Muscle of arm (tissue), 14 donors: Measurements from ENCODE around the gene MXD3. TPM values are rescaled to one million over a fixed set of nuclear protein-coding genes. Genes with fewer than 3 reads are reported as not detected.
A peak's percentile ranks its signal among the peaks of the same experiment; 100 is the strongest.
"Not testable (repeated sequence)": the region's sequence is repeated elsewhere in the genome, so short reads cannot be mapped to it uniquely, and the experiment has no call there.

ENCODE experiments used
- DNase-seq: peaks from one replicate; pipeline ENCODE4 v3.0.0-alpha.2; 2013
- long read RNA-seq, 11 donors: transcript quantifications; one replicate each; lab custom pipeline, GENCODE V29; 2026
- polyA plus RNA-seq, 12 donors: library from polyadenylated mRNA; unstranded; fragments of 120-200 nt; gene quantifications; one replicate each; pipeline ENCODE4 v1.2.1, GENCODE V29; 2013; ENCODE audit not compliant: insufficient read length in 12 of 12

Gene MXD3, protein sequence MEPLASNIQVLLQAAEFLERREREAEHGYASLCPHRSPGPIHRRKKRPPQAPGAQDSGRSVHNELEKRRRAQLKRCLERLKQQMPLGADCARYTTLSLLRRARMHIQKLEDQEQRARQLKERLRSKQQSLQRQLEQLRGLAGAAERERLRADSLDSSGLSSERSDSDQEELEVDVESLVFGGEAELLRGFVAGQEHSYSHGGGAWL
- polyA plus RNA-seq = 10 to 100 TPM in 11 of 12 donors, not detected in 1; 11.4 to 46.8 (median 14.7) TPM
- long read RNA-seq, donor 1, partial matches to known transcripts = 0 of 2 reads
- long read RNA-seq, donor 1, other reads (novel, unspliced or antisense) = 0 of 2 reads
- long read RNA-seq, donor 2, partial matches to known transcripts = 0 of 3 reads
- long read RNA-seq, donor 2, other reads (novel, unspliced or antisense) = 0 of 3 reads
- long read RNA-seq, donor 3 = 0 reads
- long read RNA-seq, donor 4, partial matches to known transcripts = 0 of 2 reads
- long read RNA-seq, donor 4, other reads (novel, unspliced or antisense) = 0 of 2 reads
- long read RNA-seq, donor 5, transcript MXD3-201 (5 exons, 1,534 nt) = minor isoform, 5 of 14 reads
- long read RNA-seq, donor 5, transcript MXD3-203 (6 exons, 1,483 nt) = major isoform, 8 of 14 reads
- long read RNA-seq, donor 5, partial matches to known transcripts = 0 of 14 reads
- long read RNA-seq, donor 5, other reads (novel, unspliced or antisense) = 0 of 14 reads
- long read RNA-seq, donor 6, transcript MXD3-203 (6 exons, 1,483 nt) = major isoform, 5 of 6 reads
- long read RNA-seq, donor 6, partial matches to known transcripts = 0 of 6 reads
- long read RNA-seq, donor 6, other reads (novel, unspliced or antisense) = 0 of 6 reads
- long read RNA-seq, donor 7, partial matches to known transcripts = 0 of 2 reads
- long read RNA-seq, donor 7, other reads (novel, unspliced or antisense) = 0 of 2 reads
- long read RNA-seq, donor 8, partial matches to known transcripts = 0 of 2 reads
- long read RNA-seq, donor 8, other reads (novel, unspliced or antisense) = 0 of 2 reads
- long read RNA-seq, donor 9, partial matches to known transcripts = 83 of 181 reads
- long read RNA-seq, donor 9, other reads (novel, unspliced or antisense) = 94 of 181 reads
- long read RNA-seq, donor 10, partial matches to known transcripts = 0 of 8 reads
- long read RNA-seq, donor 10, other reads (novel, unspliced or antisense) = 0 of 8 reads
- long read RNA-seq, donor 11, transcript MXD3-203 (6 exons, 1,483 nt) = major isoform, 6 of 6 reads
- long read RNA-seq, donor 11, partial matches to known transcripts = 0 of 6 reads
- long read RNA-seq, donor 11, other reads (novel, unspliced or antisense) = 0 of 6 reads

DNA sequence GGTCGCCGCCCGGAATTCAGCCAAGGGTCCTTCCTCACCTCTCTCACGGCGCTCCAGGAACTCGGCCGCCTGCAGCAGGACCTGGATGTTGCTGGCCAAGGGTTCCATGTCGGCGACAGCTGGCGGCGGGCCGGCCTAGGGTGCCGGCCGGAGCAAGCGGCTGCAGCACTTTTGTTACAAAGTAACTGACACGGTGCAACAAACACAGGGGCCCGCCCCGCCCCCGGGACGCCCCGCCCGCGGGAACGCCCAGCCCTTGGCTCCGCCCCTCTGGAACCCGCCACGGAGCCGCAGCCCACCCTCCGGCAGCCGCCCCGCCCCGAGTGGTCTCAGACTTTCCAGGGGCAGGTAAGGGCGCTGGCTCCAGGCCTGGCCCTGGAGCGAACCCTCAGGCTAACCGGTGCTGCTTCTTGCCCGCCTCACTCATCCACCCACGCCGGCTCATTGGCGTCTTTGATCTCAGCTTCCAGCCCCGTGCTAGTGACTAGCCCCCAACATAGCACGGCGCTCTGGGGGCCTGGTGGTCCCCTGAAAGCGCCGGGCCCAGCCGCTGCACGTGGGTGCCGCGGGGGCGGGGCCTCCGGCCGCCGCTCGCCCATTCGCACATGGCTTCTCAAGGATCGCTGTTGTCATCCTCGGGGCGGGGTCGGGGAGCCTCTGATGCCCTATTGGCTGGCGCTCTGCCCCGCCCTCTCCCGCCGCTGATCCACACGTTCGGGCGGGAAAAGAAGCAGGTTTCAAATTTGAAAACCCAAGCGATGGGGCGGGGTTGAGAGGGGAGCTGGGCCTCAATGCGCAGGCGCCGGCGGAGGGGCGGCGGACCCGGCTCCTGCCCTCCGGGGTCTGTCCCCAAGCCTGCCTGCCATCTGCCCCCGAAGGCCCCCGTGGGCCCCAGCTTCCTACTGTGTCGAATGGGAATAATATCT lies at the start of gene MXD3:
Gene MXD3, minus strand, starts transcription at position 176 of the 926 bp plus-strand sequence. Its CDS starts 68 bp downstream, at position 108.
- DNase-seq = peak; percentile 92

GRCh38 chr5:177360740-177361139 lies 49.0 kb upstream of the MXD3 start:
- DNase-seq = not testable (repeated sequence)

DNA sequence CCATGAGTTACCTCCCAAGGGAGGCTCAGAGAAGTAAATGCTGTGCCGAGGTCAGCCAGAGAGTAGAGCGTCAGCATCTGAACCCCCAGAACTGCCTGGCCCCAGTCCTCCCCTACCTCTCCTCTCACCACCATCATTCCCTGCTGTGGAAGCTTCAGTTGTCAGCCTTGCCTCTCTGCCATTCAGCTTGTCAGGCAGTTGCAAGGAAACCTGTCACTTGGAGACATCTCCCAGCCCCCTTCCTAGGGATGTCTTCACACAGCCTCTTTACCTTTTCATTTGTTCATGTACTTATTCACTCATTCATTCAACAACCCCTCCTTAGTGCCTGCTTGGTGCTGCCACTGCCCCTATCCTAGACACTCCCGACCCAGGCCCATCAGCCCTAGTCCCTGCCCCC lies 48.2 kb upstream of the MXD3 start:
- DNase-seq = no peak

DNA sequence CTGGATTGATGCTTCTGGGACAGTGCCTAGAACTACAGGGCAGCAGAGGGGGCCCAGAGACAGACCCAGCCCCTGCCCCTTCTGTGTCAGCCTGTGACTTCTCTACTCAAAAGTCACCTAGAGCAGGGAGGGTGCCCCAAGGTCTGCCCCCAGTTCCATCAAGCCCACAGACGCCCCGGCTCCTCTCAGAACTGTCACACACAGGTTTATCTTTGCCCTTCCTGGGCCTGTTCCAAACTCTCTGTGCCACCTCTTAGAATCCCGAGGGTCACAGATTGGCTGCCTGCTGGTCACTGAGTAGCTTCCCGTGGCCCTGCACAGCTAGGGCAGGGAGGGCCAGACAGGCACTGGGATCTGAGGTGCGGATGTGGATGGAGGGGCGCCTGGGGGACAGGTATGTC lies 47.8 kb upstream of the MXD3 start:
- no peak for DNase-seq

DNA sequence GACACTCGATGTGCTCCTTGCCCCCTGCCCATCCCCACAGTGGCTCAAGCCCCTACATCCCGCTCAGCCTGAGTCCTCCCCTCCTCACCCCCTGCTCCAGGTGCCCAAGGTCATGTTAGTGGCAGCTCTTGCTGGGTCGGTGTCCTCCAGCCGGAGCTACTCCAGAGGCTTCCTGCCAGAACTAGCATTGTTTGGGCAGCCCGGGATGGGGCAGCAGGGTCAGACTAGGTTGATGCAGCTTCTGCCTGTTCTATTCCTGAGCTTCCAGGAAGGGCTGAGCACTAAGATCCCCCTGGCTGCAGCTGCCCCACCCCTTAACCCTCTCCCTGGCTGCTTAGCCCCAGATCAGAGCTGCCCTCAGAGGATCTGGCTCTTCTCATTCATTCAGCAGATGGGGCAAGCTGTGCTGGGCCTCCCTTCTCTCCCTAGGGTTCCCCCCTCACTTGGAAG lies 46.7 kb upstream of the MXD3 start:
- no peak for DNase-seq

GRCh38 chr5:177357459-177358351 lies 46.0 kb upstream of the MXD3 start, which contains the start of gene RGS14:
TSS of gene RGS14 (plus strand) at chr5:177357924. CDS start at chr5:177358025, 101 bp downstream.
- no peak for DNase-seq

DNA sequence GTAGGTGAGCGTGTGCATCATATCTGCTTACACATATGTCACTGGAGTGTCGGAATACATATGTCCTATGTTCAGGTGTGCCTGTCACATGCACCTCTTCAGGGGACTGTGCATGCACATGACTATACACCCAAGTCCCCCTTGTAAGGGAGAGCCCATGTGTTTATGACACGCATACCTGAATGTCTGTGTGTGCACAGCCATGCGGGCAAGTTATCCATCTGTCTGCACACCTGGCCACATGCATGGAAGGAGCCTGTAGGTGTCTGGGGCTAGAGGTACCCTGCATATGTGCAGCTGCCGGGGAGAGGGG lies 45.4 kb upstream of the MXD3 start:
- DNase-seq = no peak

DNA sequence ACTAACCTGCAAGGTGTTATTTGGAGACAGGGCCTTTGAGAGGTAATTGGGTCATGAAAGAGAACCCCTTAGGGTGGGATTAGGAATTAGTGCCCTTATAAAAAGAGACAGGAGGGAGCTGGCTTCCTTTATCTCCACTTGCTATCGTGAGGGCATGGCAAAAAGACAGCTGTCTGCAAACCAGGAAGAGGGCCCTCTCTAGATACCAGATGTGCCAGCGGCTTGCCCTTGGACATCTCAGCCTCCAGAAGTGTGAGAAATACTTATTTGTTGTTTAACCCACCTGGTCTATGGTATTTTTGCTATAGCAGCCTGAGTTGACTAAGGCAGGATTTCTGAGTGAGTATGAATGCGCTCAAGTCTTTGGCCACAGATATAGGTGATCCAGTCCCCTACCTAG lies 45.0 kb upstream of the MXD3 start:
- no peak for DNase-seq

- no peak for DNase-seq
Measured at GRCh38 chr5:177355868-177356168, 44.1 kb upstream of the MXD3 start.

GRCh38 chr5:177355162-177355867 lies 43.6 kb upstream of the MXD3 start:
- DNase-seq = no peak

DNA sequence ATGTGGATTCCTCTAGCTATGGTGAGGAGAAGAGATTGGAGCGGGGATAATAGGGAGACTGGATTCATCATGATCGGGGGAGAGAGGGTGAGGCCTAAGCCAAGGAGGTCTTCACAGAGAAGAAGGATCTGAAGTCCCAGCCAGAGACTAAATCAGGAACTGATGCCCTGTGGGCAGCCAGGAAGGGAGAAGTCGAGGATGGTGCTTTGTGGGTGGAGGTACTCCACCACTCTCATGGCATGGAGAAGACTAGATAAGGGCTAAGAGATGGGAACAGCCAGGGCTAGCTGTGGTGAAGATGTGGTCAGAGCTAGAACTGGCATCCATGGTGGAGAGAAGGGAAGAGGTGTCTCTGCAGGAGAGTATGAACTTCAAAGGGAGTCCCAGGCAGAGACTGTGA lies 43.0 kb upstream of the MXD3 start:
- no peak for DNase-seq

DNA sequence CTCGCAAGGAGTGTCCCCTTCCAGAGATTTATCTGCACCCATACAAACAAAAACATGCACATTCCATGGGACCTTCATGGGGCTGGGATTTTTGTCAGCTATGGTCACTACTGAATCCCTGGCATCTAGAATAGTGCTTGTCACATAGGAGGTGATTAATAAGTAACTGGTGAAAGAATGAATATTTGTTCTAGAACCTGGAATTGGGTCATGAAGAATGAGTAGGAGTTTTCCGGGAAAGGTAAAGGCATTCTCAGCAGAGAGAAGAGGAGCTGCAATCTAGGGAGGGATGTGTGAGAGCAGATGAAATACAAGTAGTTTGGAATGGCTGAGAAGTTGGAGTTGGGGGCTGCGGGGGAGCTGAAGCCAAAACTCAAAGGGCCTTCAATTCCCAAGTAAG lies 42.6 kb upstream of the MXD3 start:
- no peak for DNase-seq

GRCh38 chr5:177353093-177353492 lies 41.4 kb upstream of the MXD3 start:
- DNase-seq = no peak

DNA sequence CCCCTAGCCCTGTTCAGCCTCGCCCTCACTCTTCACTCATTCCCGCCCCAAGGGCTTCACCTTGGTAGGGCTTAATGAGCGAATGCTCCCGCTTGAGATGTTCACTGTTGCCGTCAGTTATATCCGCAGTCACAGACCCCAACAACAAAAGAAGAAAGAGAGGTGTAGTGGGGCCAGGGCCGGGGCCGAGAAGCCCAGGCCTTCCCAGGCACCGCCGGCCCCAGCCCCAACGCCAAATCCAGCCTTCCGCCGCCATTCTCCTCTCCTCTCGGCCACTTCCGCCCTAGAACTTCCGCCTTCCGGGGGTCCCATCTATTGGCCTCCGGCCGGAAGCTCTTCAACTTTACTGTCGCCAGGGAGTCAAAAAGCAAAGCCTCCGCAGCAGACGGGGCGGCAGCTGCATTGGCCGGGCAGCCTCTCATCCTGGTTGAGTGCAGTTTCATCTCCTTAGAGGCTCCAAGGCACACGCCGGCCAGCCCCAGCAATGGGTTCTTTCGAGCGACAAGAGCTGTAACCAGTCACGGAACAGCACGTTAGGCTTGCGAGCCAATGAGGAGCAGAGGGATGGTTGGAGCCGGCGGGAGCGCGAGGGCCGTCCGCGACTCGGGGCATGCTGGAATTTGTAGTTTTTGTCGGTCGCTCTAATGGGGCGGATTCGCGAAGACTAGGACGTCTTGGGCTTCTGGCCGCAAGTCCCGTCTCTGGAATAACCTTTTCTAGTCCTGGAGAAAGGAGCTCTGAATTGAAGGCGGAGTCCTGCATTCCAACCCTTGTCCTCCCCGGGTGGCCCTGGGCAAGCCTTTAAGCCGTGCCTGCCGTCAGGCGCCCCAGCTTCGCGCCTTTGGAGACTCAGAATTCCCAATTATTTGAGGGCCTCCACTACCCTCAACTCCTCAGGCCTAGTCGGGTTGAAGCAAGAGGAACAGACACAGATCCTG lies 40.0 kb upstream of the MXD3 start, which contains the start of gene LMAN2:
Gene LMAN2, minus strand, starts transcription at position 277 of the 938 bp plus-strand sequence. Its CDS starts 21 bp downstream, at position 256.
- peak; percentile 96 for DNase-seq

DNA sequence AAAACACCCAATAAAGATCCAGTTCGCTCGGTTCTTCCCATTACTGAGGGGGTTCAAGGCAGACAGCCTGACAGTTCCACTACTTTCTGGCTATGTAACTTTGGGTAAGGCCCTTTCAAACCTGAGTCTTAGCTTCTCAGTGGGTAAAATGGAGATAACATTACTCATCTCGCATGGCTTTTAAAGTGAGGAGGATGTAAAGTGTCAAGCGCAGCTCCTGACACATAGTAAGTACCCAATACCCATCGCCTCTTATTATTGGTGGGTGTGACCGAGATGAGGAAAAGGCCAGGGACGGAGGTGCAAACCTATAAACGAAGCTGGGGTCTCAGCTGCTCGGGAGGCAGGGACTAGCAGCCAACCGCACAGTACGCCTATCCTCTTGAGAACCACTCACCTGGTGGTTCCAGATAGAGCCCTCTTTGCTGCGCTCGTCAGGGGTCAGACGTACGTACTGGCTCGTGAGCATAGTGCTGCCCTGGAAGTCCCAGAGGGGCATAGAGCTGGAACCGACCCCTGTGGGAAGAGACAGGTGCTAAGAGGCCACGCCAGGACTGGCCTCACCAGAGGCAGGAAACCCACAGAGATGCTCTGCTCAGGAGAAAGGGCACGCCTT lies 39.2 kb upstream of the MXD3 start:
- no peak for DNase-seq

GRCh38 chr5:177349762-177350161 lies 38.1 kb upstream of the MXD3 start:
- no peak for DNase-seq

- no peak for DNase-seq
Measured at GRCh38 chr5:177349362-177349647, 37.6 kb upstream of the MXD3 start.

DNA sequence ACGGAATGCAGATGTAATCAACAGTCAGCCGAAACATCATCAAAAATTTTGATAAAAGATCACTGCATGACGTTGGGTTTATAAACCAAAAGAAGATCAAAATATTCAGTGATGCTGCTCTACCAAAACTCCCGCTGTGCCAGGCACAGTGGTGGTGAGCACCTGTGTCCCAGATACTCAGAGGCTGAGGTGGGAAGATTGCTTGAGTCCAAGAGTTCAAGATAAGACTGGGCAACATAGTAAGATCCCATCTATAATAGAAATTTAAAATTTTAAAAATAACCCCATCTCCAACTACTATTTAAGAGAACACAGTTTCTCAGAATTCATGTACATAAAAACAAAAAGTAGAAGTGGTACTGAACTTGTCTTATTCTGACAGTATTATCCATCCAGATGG lies 36.0 kb upstream of the MXD3 start:
- DNase-seq = no peak
